ENCODE data around the gene RHCE.
"Not testable (repeated sequence)": the region's sequence is repeated elsewhere in the genome, so short reads cannot be mapped to it uniquely, and the experiment has no call there.

Gene RHCE

GRCh38 chr1:25425098-25426085, 4.8 kb upstream of the RHCE start:
- no peak for TF ChIP-seq CTCF (IDR thresholded peaks at IDR 0.05; ENCODE audit: low read depth, low read length)
- no peak overlapping the region for H3K4me3 ChIP-seq (ENCODE audit: low read depth, low read length)

GRCh38 chr1:25423206-25423605, 2.6 kb upstream of the RHCE start:
- not testable (repeated sequence) for H3K4me3 ChIP-seq (ENCODE audit: low read depth, low read length)

GRCh38 chr1:25419339-25419738, 1.3 kb downstream of the RHCE start:
- not testable (repeated sequence) for H3K4me3 ChIP-seq (ENCODE audit: low read depth, low read length)

GRCh38 chr1:25417280-25417679, 3.3 kb downstream of the RHCE start:
- not testable (repeated sequence) for H3K4me3 ChIP-seq (ENCODE audit: low read depth, low read length)

- H3K4me3 ChIP-seq (ENCODE audit: low read depth, low read length): not testable (repeated sequence)
These were observed 6.0 kb downstream of the RHCE start for GRCh38 chr1:25414578-25414977.

- not testable (repeated sequence) for H3K4me3 ChIP-seq (ENCODE audit: low read depth, low read length)
These were observed 6.5 kb downstream of the RHCE start for GRCh38 chr1:25414157-25414556.

- not testable (repeated sequence) for H3K4me3 ChIP-seq (ENCODE audit: low read depth, low read length)
These were observed 7.6 kb downstream of the RHCE start for GRCh38 chr1:25412872-25413623.

GRCh38 chr1:25409641-25410427, 10.8 kb downstream of the RHCE start:
- not testable (repeated sequence) for H3K4me3 ChIP-seq (ENCODE audit: low read depth, low read length)

GRCh38 chr1:25405731-25406305, 14.8 kb downstream of the RHCE start:
- H3K4me3 ChIP-seq (ENCODE audit: low read depth, low read length): not testable (repeated sequence)

- not testable (repeated sequence) for H3K4me3 ChIP-seq (ENCODE audit: low read depth, low read length)
- TF ChIP-seq CTCF (IDR thresholded peaks at IDR 0.05; ENCODE audit: low read depth, low read length): peak; percentile 19; the same call in 1 of the 2 replicates
These were observed 17.4 kb downstream of the RHCE start for GRCh38 chr1:25402947-25403803.

- not testable (repeated sequence) for H3K4me3 ChIP-seq (ENCODE audit: low read depth, low read length)
These were observed 22.5 kb downstream of the RHCE start for GRCh38 chr1:25398079-25398478.

- H3K4me3 ChIP-seq (ENCODE audit: low read depth, low read length): not testable (repeated sequence)
These were observed 23.1 kb downstream of the RHCE start for GRCh38 chr1:25397549-25397948.

Measured in WI38 (cell line).